ENCODE data around the gene CPNE5. TPM values are rescaled to one million over a fixed set of nuclear protein-coding genes. Genes with fewer than 3 reads are reported as not detected.
A peak's percentile ranks its signal among the peaks of the same experiment; 100 is the strongest.

Gene CPNE5
- total RNA-seq, 6 experiments from 2014 or later: 0.12 to 0.84 (median 0.23) TPM

DNA sequence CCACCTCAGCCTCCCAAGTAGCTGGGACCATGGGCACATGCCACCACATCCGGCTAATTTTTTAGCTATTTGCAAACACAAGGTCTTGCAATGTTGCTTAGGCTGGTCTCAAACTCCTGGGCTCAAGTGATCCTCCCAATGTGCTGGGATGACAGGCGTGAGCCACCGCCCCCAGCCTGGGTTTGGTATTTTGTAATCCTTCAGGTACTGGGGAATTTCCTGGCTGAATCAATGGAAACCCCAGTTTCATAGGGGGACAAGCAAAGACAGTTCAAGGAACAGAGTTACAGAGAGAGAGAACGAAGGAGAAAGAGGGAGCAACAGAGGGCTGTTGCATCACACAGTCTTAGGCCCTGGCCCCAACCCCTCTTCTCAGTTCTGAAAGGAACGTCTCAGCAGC lies 105.9 kb downstream of the CPNE5 start:
- H3K27me3 ChIP-seq: no peaks in the 10 kb centered on the region
- DNase-seq (peak in 1 of 3 donors; percentile 25), ATAC-seq (no peak)
- TF ChIP-seq POLR2A (IDR thresholded peaks at IDR 0.05): no peak
- no peak for TF ChIP-seq CTCF (IDR thresholded peaks at IDR 0.05)
- intact Hi-C loops (cut with DNase I): no loop called here
- H3K27ac ChIP-seq: no peak overlapping the region
- H3K9me3 ChIP-seq: no peaks in the 10 kb centered on the region
- no peak overlapping the region for H3K4me3 ChIP-seq
- H3K4me1 ChIP-seq: peaks cover 0 to 6% (median 0%) of the 10 kb centered on the region in 4 donors
- WGBS (ENCODE audit: insufficient coverage, low coverage, low lambda C conversion rate, missing lambda C conversion rate): 94% methylated on average over 3 of the region's 5 CpGs
- no peaks in the 10 kb centered on the region for H3K36me3 ChIP-seq

- no peaks in the 10 kb centered on the region for H3K36me3 ChIP-seq
- intact Hi-C loops (cut with DNase I): no loop called here
- H3K27me3 ChIP-seq: no peaks in the 10 kb centered on the region
- no peak overlapping the region for H3K4me3 ChIP-seq
- peaks cover 0 to 6% (median 0%) of the 10 kb centered on the region in 4 donors for H3K4me1 ChIP-seq
- TF ChIP-seq POLR2A (IDR thresholded peaks at IDR 0.05): no peak
- TF ChIP-seq CTCF (IDR thresholded peaks at IDR 0.05): no peak
- DNase-seq: no peak
- H3K27ac ChIP-seq: no peak overlapping the region
- no peak for ATAC-seq
- 78% methylated on average over 10 of the region's 12 CpGs for WGBS (ENCODE audit: insufficient coverage, low coverage, low lambda C conversion rate, missing lambda C conversion rate)
- H3K9me3 ChIP-seq: no peaks in the 10 kb centered on the region
Observed at GRCh38 chr6:36731622-36732310, 107.5 kb downstream of the CPNE5 start.

- Histone ChIP-seq H3K9me3 (no peaks in the 10 kb centered on the region), H3K27me3 (no peaks in the 10 kb centered on the region), H3K4me3 (no peak overlapping the region), H3K4me1 (peaks cover 0 to 6% (median 0%) of the 10 kb centered on the region in 4 donors), H3K27ac (no peak overlapping the region), H3K36me3 (no peaks in the 10 kb centered on the region)
- DNase-seq: no peak
- intact Hi-C loops (cut with DNase I): no loop called here
- no peak for ATAC-seq
- no peak for TF ChIP-seq CTCF (IDR thresholded peaks at IDR 0.05)
- no peak for TF ChIP-seq POLR2A (IDR thresholded peaks at IDR 0.05)
- 93% methylated on average over 3 of the region's 15 CpGs for WGBS (ENCODE audit: insufficient coverage, low coverage, low lambda C conversion rate, missing lambda C conversion rate)
Observed at GRCh38 chr6:36730424-36731380, 108.5 kb downstream of the CPNE5 start.

DNA sequence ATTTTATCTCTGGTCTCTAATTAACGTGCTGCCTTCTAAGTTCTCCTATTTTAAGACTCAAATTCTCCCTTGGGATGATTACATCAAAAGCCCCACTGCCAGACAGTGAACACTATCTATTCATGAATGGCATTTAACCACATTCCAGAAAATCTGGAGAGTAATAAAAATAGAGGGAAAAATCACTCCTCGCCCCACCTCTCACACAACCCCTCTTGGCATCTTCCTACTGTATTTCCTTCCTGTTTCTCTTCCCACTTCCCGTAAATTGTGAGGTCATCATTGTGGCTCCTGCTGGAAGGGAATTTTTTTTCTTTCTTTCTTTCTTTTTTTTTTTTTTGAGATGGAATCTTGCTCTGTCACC lies 110.1 kb downstream of the CPNE5 start:
- no peak for ATAC-seq
- H3K9me3 ChIP-seq: no peaks in the 10 kb centered on the region
- no peak overlapping the region for H3K27ac ChIP-seq
- 48% methylated on average over 3 of the region's 3 CpGs for WGBS (ENCODE audit: insufficient coverage, low coverage, low lambda C conversion rate, missing lambda C conversion rate)
- intact Hi-C loops (cut with DNase I): no loop called here
- no peaks in the 10 kb centered on the region for H3K27me3 ChIP-seq
- DNase-seq: no peak
- H3K4me3 ChIP-seq: no peak overlapping the region
- no peaks in the 10 kb centered on the region for H3K4me1 ChIP-seq
- no peak for TF ChIP-seq CTCF (IDR thresholded peaks at IDR 0.05)
- no peak for TF ChIP-seq POLR2A (IDR thresholded peaks at IDR 0.05)
- no peaks in the 10 kb centered on the region for H3K36me3 ChIP-seq
